ENCODE measurements around the gene CORIN.

GRCh38 chr4:47776353-47776752 lies 61.5 kb downstream of the CORIN start:
- no peak for TF ChIP-seq TAF1 (IDR thresholded peaks at IDR 0.05; ENCODE audit: borderline replicate concordance, low read depth, low read length)
- TF ChIP-seq RFX5 (IDR thresholded peaks at IDR 0.05; ENCODE audit: low read length): no peak
- no peak for TF ChIP-seq CTCF (IDR thresholded peaks at IDR 0.05)
- TF ChIP-seq POLR2AphosphoS5 (IDR thresholded peaks at IDR 0.05; ENCODE audit: low read depth, low read length): no peak
- TF ChIP-seq USF2 (IDR thresholded peaks at IDR 0.05; ENCODE audit: borderline replicate concordance, low read depth, low read length): no peak
- no peak for TF ChIP-seq EZH2phosphoT487 (IDR thresholded peaks at IDR 0.05; ENCODE audit: borderline replicate concordance, low read depth)
- no peak for TF ChIP-seq TCF12 (IDR thresholded peaks at IDR 0.05)
- TF ChIP-seq SMC3 (IDR thresholded peaks at IDR 0.05; ENCODE audit: low read depth, low read length): no peak
- TF ChIP-seq REST (IDR thresholded peaks at IDR 0.05; ENCODE audit: low read depth, low read length): no peak

Data from SK-N-SH (cell line).